IMR-90 (cell line): ENCODE data around the gene NOXA1. TPM values are rescaled to one million over a fixed set of nuclear protein-coding genes. Genes with fewer than 3 reads are reported as not detected.

Experiments
- ATAC-seq: fragments of 200-7000 bp; cut with Tn5 transposase; 2 replicates; pipeline ENCODE4 v1.9.1; 2020; ENCODE audit warnings: low read depth, mild to moderate bottlenecking, moderate library complexity
- BruUV-seq: library from RNA; stranded (reverse); fragments of 400-500 nt; replicated peaks from 2 replicates; lab custom pipeline; 2021; lab: Mats Ljungman, UMichigan
- CTCF ChIA-PET: fragments of 300-600 bp; formaldehyde crosslinking; extraction: SDS; loops from one replicate; lab custom pipeline; 2021; ENCODE audit warnings: antibody characterized with exemption; lab: Yijun Ruan, JAX
- POLR2A ChIA-PET: fragments of 300-600 bp; sonication (Branson Sonifier 250); formaldehyde crosslinking; loops from one replicate; lab custom pipeline; 2022; ENCODE audit warnings: antibody characterized with exemption; ENCODE audit not compliant: unreplicated experiment; lab: Charles Lee
- DNase-seq: peaks from one replicate; pipeline ENCODE4 v3.0.0; 2013
- H2AFZ ChIP-seq: replicated peaks from 2 replicates; pipeline ENCODE3; 2013; ENCODE audit warnings: low read length, mild to moderate bottlenecking; ENCODE audit not compliant: poor library complexity
- H2AK5ac ChIP-seq: 2 replicates; pipeline ENCODE4 v1.6.1; 2013; ENCODE audit warnings: low read depth, low read length, inconsistent platforms
- H2AK9ac ChIP-seq: replicated peaks from 2 replicates; pipeline ENCODE3; 2013; ENCODE audit warnings: mild to moderate bottlenecking, low read depth, low read length, moderate library complexity; ENCODE audit not compliant: poor library complexity
- H2BK120ac ChIP-seq: 2 replicates; pipeline ENCODE4 v1.6.1; 2013; ENCODE audit warnings: low read depth, low read length, inconsistent platforms
- H2BK15ac ChIP-seq: 3 replicates; pipeline ENCODE4 v1.6.1; 2013; ENCODE audit warnings: low read depth, low read length, inconsistent platforms
- H2BK20ac ChIP-seq: 2 replicates; pipeline ENCODE4 v1.6.1; 2013; ENCODE audit warnings: low read depth, mild to moderate bottlenecking, inconsistent platforms, low read length, moderate library complexity
- H2BK5ac ChIP-seq: 2 replicates; pipeline ENCODE4 v1.6.1; 2013; ENCODE audit warnings: mild to moderate bottlenecking, low read depth, low read length, inconsistent platforms; ENCODE audit not compliant: poor library complexity, severe bottlenecking
- H3K14ac ChIP-seq: replicated peaks from 2 replicates; pipeline ENCODE4 v1.6.1; 2013; ENCODE audit warnings: low read depth, low read length, inconsistent platforms
- H3K18ac ChIP-seq: 2 replicates; pipeline ENCODE4 v1.6.1; 2013; ENCODE audit warnings: low read depth, low read length, control low read depth
- H3K23ac ChIP-seq: 2 replicates; pipeline ENCODE4 v1.6.1; 2013; ENCODE audit warnings: low read depth, low read length, inconsistent platforms
- H3K27ac ChIP-seq: 2 replicates; pipeline ENCODE4 v1.5.1; 2013; ENCODE audit warnings: mild to moderate bottlenecking, control low read depth, low read length; ENCODE audit not compliant: insufficient read depth
- H3K27me3 ChIP-seq: 2 replicates; pipeline ENCODE4 v1.6.1; 2013; ENCODE audit warnings: low read length; ENCODE audit not compliant: control insufficient read depth, insufficient read depth
- H3K36me3 ChIP-seq: 2 replicates; pipeline ENCODE4 v1.6.1; 2013; ENCODE audit warnings: low read length, mixed read lengths; ENCODE audit not compliant: control insufficient read depth, insufficient read depth
- H3K4ac ChIP-seq: 2 replicates; pipeline ENCODE4 v1.6.1; 2013; ENCODE audit warnings: low read depth, low read length, inconsistent platforms
- H3K4me1 ChIP-seq: 2 replicates; pipeline ENCODE4 v1.6.1; 2013; ENCODE audit warnings: low read length, mixed read lengths; ENCODE audit not compliant: control insufficient read depth, insufficient read depth
- H3K4me2 ChIP-seq: 2 replicates; pipeline ENCODE4 v1.6.1; 2013; ENCODE audit warnings: low read depth, mild to moderate bottlenecking, control low read depth, low read length, moderate library complexity
- H3K4me3 ChIP-seq: 2 replicates; pipeline ENCODE4 v1.5.1; 2013; ENCODE audit warnings: low read depth, mild to moderate bottlenecking, control low read depth, low read length, moderate library complexity; ENCODE audit not compliant: insufficient read depth
- H3K56ac ChIP-seq: 2 replicates; pipeline ENCODE4 v1.6.1; 2013; ENCODE audit warnings: low read length, inconsistent platforms; ENCODE audit not compliant: insufficient read depth; ENCODE audit errors: extremely low read depth
- H3K79me1 ChIP-seq, 2 experiments: 2 replicates each; pipeline ENCODE4 v1.6.1; 2013; ENCODE audit warnings: low read length in 2 of 2, inconsistent platforms in 1 of 2, low read depth in 1 of 2
- H3K9ac ChIP-seq: 2 replicates; pipeline ENCODE4 v1.6.1; 2013; ENCODE audit warnings: low read depth, low read length, control low read depth
- H3K9me1 ChIP-seq: 2 replicates; pipeline ENCODE4 v1.6.1; 2013; ENCODE audit warnings: low read length, inconsistent platforms; ENCODE audit not compliant: insufficient read depth
- H3K9me3 ChIP-seq: 2 replicates; pipeline ENCODE4 v1.6.1; 2013; ENCODE audit warnings: low read length; ENCODE audit not compliant: control insufficient read depth, insufficient read depth
- H4K20me1 ChIP-seq: 2 replicates; pipeline ENCODE4 v1.6.1; 2013; ENCODE audit warnings: low read length, inconsistent platforms; ENCODE audit not compliant: insufficient read depth
- H4K5ac ChIP-seq: 2 replicates; pipeline ENCODE4 v1.6.1; 2013; ENCODE audit warnings: mild to moderate bottlenecking, low read depth, low read length, control low read depth
- H4K8ac ChIP-seq, 2 experiments: 2 replicates each; pipeline ENCODE4 v1.6.1; 2013; ENCODE audit warnings: low read depth in 2 of 2, low read length in 2 of 2, control low read depth in 1 of 2, inconsistent platforms in 1 of 2
- H4K91ac ChIP-seq: 2 replicates; pipeline ENCODE4 v1.6.1; 2013; ENCODE audit warnings: low read depth, low read length, inconsistent platforms; ENCODE audit not compliant: insufficient read depth
- BHLHE40 ChIP-seq: fragments of 150-350 bp; IDR thresholded peaks from 2 replicates; pipeline ENCODE4 v1.6.1; 2016; ENCODE audit warnings: mild to moderate bottlenecking, low read depth, low read length
- CEBPB ChIP-seq: IDR thresholded peaks from 2 replicates; pipeline ENCODE4 v1.6.1; 2012; ENCODE audit warnings: low read depth, low read length, improper control_type of control experiment
- CHD1 ChIP-seq: IDR thresholded peaks from 2 replicates; pipeline ENCODE4 v1.6.1; 2012; ENCODE audit warnings: low read depth, low read length, improper control_type of control experiment
- CTCF ChIP-seq: conservative IDR thresholded peaks from 2 replicates; pipeline ENCODE4 v1.5.1; 2012; ENCODE audit warnings: mild to moderate bottlenecking, low read depth, low read length, improper control_type of control experiment
- FOS ChIP-seq: fragments of 150-350 bp; IDR thresholded peaks from 2 replicates; pipeline ENCODE4 v1.6.1; 2016; ENCODE audit warnings: low read depth, low read length
- MAFK ChIP-seq: IDR thresholded peaks from 2 replicates; pipeline ENCODE4 v1.6.1; 2012; ENCODE audit warnings: low read depth, low read length, improper control_type of control experiment
- MAZ ChIP-seq: IDR thresholded peaks from 2 replicates; pipeline ENCODE4 v1.6.1; 2012; ENCODE audit warnings: low read depth, mild to moderate bottlenecking, low read length, improper control_type of control experiment, moderate library complexity, borderline replicate concordance
- MXI1 ChIP-seq: IDR thresholded peaks from 2 replicates; pipeline ENCODE4 v1.6.1; 2012; ENCODE audit warnings: low read depth, mild to moderate bottlenecking, low read length, moderate library complexity, borderline replicate concordance
- NFE2L2 ChIP-seq: fragments of 150-350 bp; IDR thresholded peaks from 2 replicates; pipeline ENCODE4 v1.6.1; 2016; ENCODE audit warnings: low read depth, mild to moderate bottlenecking, low read length
- POLR2A ChIP-seq: IDR thresholded peaks from 2 replicates; pipeline ENCODE4 v1.6.1; 2012; ENCODE audit warnings: mild to moderate bottlenecking, low read depth, low read length
- RAD21 ChIP-seq: IDR thresholded peaks from 2 replicates; pipeline ENCODE4 v1.6.1; 2012; ENCODE audit warnings: low read length, improper control_type of control experiment
- RCOR1 ChIP-seq: IDR thresholded peaks from 2 replicates; pipeline ENCODE4 v1.6.1; 2012; ENCODE audit warnings: mild to moderate bottlenecking, low read length, improper control_type of control experiment; ENCODE audit not compliant: insufficient replicate concordance
- RFX5 ChIP-seq: IDR thresholded peaks from 2 replicates; pipeline ENCODE4 v1.8.0; 2012; ENCODE audit warnings: low read depth, mild to moderate bottlenecking, low read length, moderate library complexity
- SMC3 ChIP-seq: fragments of 150-350 bp; IDR thresholded peaks from 2 replicates; pipeline ENCODE4 v1.6.1; 2016; ENCODE audit warnings: low read depth, mild to moderate bottlenecking, antibody characterized with exemption, low read length, moderate library complexity
- WGBS, 2 experiments: methylation state at CpG; one replicate each; pipeline versions ENCODE4 v1.1.5 to v1.1.7; 2013; ENCODE audit warnings: missing lambda C conversion rate in 2 of 2; ENCODE audit not compliant: insufficient read length in 1 of 2; ENCODE audit errors: extremely low coverage in 2 of 2; 5-methylcytosine and 5-hydroxymethylcytosine counted together
- dilution Hi-C: fragments of 300-500 bp; cut with HindIII; formaldehyde crosslinking; loops from one replicate; pipeline ENCODE4 v1.14.3; 2018; ENCODE audit warnings: low sequenced_read_pairs; ENCODE audit not compliant: unreplicated experiment
- in situ Hi-C: fragments of 300-500 bp; cut with MboI; formaldehyde crosslinking; loops from 3 replicates; pipeline ENCODE4 v1.14.3; 2019; ENCODE audit warnings: low sequenced_read_pairs, inconsistent platforms, mixed read lengths
- intact Hi-C: fragments of 100-400 bp; cut with micrococcal nuclease; formaldehyde crosslinking; loops from 2 replicates; pipeline ENCODE4 v1.10.0; 2022
- polyA plus RNA-seq, 3 experiments: library from polyadenylated mRNA; depleted of rRNA; stranded (reverse); fragments of >200 nt; gene quantifications; 2 replicates each; pipeline ENCODE4 v1.2.3, GENCODE V29; 2012; ENCODE audit warnings: low replicate concordance in 1 of 3
- total RNA-seq: library from RNA; depleted of rRNA; stranded (reverse); fragments of >200 nt; gene quantifications from 2 replicates; pipeline ENCODE4 v1.2.3, GENCODE V29; 2012
- TF ChIP-seq, protein P1 (sequence below): fragments of 150-350 bp; IDR thresholded peaks from 2 replicates; pipeline ENCODE4 v1.6.1; 2016; ENCODE audit warnings: low read depth, mild to moderate bottlenecking, low read length, moderate library complexity, borderline replicate concordance
- TF ChIP-seq, protein P2 (sequence below): fragments of 150-350 bp; IDR thresholded peaks from 2 replicates; pipeline ENCODE4 v1.6.1; 2017; ENCODE audit warnings: mild to moderate bottlenecking, antibody characterized with exemption, low read length, low read depth

Gene NOXA1
- total and polyA plus RNA-seq, 2 of the 4 experiments (the other 2 are of a cell fraction) = 0.17 TPM; not detected in 1

- no peak overlapping the region for H2BK120ac ChIP-seq
- TF ChIP-seq NFE2L2 = no peak
- TF ChIP-seq CEBPB = no peak
- TF ChIP-seq CTCF = no peak
- TF ChIP-seq RAD21 = no peak
- no peak for TF ChIP-seq SMC3
- TF ChIP-seq, protein P1, sequence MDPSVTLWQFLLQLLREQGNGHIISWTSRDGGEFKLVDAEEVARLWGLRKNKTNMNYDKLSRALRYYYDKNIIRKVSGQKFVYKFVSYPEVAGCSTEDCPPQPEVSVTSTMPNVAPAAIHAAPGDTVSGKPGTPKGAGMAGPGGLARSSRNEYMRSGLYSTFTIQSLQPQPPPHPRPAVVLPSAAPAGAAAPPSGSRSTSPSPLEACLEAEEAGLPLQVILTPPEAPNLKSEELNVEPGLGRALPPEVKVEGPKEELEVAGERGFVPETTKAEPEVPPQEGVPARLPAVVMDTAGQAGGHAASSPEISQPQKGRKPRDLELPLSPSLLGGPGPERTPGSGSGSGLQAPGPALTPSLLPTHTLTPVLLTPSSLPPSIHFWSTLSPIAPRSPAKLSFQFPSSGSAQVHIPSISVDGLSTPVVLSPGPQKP = no peak
- no peak for TF ChIP-seq CHD1
- no peak for TF ChIP-seq RFX5
- TF ChIP-seq BHLHE40 = no peak
- TF ChIP-seq MAFK = no peak
- no peak for TF ChIP-seq MAZ
- no peak for TF ChIP-seq MXI1
- TF ChIP-seq POLR2A = no peak
- TF ChIP-seq, protein P2, sequence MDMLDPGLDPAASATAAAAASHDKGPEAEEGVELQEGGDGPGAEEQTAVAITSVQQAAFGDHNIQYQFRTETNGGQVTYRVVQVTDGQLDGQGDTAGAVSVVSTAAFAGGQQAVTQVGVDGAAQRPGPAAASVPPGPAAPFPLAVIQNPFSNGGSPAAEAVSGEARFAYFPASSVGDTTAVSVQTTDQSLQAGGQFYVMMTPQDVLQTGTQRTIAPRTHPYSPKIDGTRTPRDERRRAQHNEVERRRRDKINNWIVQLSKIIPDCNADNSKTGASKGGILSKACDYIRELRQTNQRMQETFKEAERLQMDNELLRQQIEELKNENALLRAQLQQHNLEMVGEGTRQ = no peak
- no peak for TF ChIP-seq RCOR1
- TF ChIP-seq FOS = no peak
- POLR2A ChIA-PET = no interaction called here
- in situ Hi-C loops (no loop called here), dilution Hi-C loops (no loop called here), intact Hi-C loops (no loop called here)
- H4K91ac ChIP-seq = no peak overlapping the region
- H4K8ac ChIP-seq = no peak overlapping the region
- no peak overlapping the region for H3K27ac ChIP-seq
- no peaks in the 10 kb centered on the region; the same call in 1 of the 2 replicates for H4K20me1 ChIP-seq
- H3K56ac ChIP-seq = no peak overlapping the region
- no peak overlapping the region for H2BK20ac ChIP-seq
- H3K14ac ChIP-seq = no peak overlapping the region
- CTCF ChIA-PET = no interaction called here
- no peak overlapping the region for H3K4ac ChIP-seq
- ATAC-seq (no peak), DNase-seq (no peak)
- H3K18ac ChIP-seq = no peak overlapping the region
- peaks cover 2% of the 10 kb centered on the region; the same call in 1 of the 2 replicates for H3K9me3 ChIP-seq
- H2AK9ac ChIP-seq = no peak overlapping the region
- no peak overlapping the region for H2BK5ac ChIP-seq
- peaks cover 5% of the 10 kb centered on the region; the same call in 1 of the 2 replicates for H3K4me1 ChIP-seq
- no peaks in the 10 kb centered on the region for H3K36me3 ChIP-seq
- no peak overlapping the region for H4K5ac ChIP-seq
- WGBS, 2 experiments = 90% methylated on average over 7 of the region's 12 CpGs; no CpG with 5 or more reads in 1 of the 2 experiments
- no peak overlapping the region for H3K4me3 ChIP-seq
- no peaks in the 10 kb centered on the region for H3K79me1 ChIP-seq
- H3K23ac ChIP-seq = no peak overlapping the region
- no peak overlapping the region for H3K9ac ChIP-seq
- BruUV-seq = no TSS peak
- H2AK5ac ChIP-seq = no peak overlapping the region
- no peak overlapping the region for H2AFZ ChIP-seq
- H3K27me3 ChIP-seq = no peaks in the 10 kb centered on the region
- H3K9me1 ChIP-seq = no peaks in the 10 kb centered on the region
- no peak overlapping the region for H3K4me2 ChIP-seq
- no peak overlapping the region for H2BK15ac ChIP-seq
These were observed 43.4 kb upstream of the NOXA1 start for GRCh38 chr9:137379761-137380161.
